GM18517 (cell line): Measurements from ENCODE around the gene OLR1.
"Not testable (repeated sequence)": the region's sequence is repeated elsewhere in the genome, so short reads cannot be mapped to it uniquely, and the experiment has no call there.

ENCODE experiments used
- ATAC-seq: cut with Tn5 transposase; IDR thresholded peaks from one replicate; pipeline ENCODE4 v1.9.1; 2021; ENCODE audit warnings: mild to moderate bottlenecking, moderate library complexity; ENCODE audit not compliant: unreplicated experiment

Gene OLR1

DNA sequence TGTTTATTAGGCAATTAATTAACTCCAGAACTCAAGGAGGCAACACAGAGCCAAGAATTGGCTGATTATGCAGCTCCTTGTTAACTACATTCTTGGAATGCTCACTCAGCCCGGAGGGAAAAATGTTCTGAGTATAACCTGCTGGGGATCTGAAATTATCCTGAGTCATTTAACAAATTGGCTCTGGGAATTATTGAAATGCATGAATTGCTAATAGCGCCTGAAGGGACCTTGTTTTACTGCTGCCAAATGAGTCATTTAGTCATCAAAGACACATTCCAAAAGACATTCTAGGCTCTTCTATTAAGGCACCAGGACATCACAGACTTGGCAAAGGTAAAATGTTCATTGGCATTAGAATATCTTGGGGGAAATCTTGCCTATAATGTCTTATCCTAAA lies 19.9 kb upstream of the OLR1 start:
- ATAC-seq: no peak

DNA sequence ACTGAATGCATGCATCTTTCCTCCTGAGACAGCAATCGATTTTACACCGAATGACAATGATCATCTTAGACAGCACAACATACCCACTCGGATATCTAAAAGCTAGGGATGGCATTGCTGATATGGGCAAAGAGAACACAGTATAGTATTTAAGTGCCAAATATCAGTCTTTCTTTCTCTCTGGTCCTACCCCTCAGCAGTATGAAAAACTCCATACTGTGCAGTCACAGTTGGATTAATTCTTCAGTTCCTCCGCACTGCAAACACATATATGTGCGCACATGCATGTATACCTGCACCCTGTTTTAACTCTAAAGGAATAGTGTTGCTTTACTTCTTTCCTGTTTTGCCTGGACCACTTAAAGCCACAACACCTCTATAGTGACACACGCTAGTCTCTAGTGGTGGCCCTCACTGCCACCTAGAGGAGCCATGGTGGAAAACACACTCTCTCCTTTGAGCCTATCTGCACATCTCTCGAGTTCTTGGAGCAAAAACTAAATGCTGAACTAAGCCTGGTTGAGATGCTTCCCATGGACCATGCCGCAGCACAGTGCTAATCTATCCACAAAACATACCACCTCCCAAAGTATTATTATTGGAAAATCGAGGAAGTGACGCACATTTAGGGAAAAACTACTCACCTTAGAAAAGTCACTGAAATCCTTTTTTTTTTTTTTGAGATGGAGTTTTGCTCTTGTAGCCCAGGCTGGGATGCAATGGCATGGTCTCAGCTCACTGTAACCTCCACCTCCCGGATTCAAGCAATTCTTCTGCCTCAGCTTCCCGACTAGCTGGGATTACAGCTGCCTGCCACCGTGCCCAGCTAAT lies 18.8 kb upstream of the OLR1 start:
- ATAC-seq: peak; percentile 90

DNA sequence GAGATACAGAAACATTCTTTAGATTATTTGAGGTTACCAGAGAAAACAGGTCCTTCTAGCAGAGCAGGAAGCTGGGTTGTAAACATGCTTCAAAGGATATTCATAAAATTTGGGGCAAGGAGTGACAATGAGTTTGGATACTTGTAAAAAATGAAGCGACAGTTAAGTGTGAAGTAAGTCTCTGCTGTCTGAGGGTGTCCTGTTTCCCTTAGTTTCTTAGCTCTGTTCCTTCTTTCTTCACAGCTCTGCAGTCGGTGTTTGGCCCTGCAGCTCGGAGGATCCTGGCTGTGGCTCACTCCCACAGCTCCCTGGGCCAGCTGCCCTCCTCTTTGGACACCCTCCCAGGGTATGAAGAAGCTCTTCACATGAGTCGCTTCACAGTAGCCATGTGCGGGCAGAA lies 17.7 kb upstream of the OLR1 start:
- no peak for ATAC-seq

DNA sequence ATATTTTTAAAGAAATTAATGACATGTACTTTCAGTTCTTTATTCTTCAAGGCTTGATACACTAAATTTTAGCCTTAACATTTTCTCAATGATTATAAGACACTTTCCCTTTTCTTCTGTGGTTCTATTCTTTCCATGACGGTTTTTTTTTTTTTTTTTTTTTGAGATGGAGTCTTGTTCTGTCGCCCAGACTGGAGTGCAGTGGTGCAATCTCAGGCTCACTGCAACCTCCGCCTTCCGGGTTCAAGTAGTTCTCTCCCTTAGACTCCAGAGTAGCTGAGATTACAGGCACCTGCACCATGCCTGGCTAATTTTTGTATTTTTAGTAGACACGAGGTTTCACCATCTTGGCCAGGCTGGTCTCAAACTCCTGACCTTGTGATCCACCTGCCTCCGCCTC lies 15.0 kb upstream of the OLR1 start:
- ATAC-seq: not testable (repeated sequence)

DNA sequence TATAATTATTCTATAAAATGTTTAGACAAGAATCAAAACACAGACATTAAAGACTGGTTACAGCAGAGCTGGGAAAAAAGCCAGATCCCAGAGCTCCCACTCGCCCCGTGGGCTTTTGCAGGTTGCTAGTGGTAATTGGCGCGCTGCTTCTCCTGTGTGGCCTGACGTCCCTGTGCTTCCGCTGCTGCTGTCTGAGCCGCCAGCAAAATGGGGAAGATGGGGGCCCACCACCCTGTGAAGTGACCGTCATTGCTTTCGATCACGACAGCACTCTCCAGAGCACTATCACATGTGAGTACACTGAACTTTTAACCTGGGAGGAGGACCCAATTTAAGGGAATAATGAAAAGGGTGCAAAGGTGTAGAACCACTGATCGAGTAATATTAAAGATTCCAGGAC lies 14.4 kb upstream of the OLR1 start:
- no peak for ATAC-seq

DNA sequence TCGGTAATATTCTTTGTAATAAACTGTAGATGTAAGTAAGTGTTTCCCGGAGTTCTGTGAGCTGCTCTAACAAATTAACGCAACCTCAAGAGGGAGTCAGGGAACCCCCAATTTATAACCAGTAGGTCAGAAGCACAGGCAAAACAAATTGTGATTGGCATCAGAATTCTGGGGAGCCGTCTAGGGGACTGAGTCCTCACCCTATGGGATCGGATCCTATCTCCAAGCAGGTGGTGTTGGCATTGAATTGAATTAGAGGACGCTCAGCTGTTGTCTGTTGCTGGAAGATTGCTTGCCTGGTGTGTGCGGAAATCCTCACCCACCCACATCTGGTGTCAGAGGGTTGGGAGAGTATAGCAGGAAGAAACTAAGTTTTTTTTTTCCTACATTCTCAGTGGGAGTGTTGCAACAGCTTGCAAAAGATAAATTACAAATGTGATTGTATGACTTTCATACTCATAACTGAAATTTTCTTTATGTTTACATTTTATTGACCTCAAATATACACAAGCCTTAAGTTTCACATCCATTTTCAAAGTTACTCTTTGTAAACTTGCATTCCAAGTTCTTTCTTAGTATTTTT lies 12.4 kb upstream of the OLR1 start:
- ATAC-seq: no peak

DNA sequence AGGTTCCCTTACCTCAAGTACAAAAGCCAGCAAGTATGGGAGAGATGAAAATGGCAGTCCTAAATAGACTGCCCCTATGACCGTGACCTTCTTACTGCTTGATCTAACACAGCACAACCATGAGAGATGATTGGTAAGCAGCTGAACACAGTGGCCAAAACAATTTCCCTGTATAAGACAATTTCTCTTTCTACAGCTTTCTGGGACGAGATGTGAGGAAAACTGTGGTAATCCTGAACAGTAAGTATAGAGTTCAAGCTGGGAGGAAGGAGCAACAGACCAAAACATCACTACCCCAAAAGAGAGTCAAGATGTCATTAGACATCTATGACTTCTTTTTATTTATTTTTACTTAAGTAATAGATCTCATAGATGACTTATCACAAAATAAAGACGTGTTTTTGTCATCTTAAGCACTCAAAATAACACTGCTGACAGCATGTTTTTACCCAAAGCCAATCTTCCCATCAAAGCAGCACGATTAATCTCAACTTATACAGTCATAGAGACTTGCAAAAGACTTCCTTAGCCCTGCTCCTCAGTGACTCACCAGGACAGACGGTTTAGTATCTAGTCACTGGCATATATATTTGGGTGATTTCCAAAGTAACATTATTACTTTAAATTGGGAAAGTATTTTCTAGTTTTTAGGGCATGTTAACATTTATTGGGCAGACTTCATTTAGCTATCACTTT lies 10.6 kb upstream of the OLR1 start:
- no peak for ATAC-seq

DNA sequence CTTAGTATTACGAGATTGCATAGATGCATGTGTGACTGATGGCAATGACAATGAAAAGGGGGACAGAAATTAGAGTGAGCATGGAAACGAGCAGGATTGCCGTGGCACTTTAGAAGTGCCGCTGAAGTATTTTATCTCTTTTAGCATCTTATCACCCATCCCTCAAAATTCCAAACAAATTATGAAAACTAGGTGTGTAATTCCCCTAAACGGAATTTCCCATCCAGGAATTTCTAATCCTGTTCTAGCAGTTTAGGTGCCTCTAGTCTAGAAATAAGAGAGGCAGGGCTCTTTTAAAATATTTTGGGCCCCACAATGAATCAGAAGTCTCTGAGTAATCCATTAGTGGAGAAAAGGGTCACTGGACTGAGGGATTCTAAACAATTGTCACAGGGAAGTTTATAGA lies 7.8 kb upstream of the OLR1 start:
- ATAC-seq: no peak

DNA sequence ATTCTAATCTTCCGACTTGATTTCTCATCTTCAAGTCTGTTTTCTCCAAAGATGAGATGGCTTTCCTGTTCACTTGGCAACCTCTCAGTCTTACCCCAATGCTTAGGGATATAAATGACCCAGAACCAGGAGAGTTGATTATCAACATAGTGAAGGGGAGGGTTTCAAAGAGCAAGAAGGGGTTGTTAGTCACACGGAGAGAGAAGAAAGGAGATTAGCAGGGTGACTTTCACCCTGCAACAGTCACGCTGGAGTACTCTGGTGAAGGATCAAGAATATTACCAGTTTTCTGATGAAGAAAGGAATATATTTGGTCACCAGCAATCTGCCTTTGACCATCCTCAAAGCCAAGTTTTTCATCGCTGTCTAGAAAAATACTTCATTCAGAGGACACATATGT lies 6.9 kb upstream of the OLR1 start, which contains the start of gene TMEM52B:
TMEM52B (plus strand) TSS at position 212 of the 400 bp plus-strand sequence. CDS start 543 bp downstream, outside the sequence.
- no peak for ATAC-seq

DNA sequence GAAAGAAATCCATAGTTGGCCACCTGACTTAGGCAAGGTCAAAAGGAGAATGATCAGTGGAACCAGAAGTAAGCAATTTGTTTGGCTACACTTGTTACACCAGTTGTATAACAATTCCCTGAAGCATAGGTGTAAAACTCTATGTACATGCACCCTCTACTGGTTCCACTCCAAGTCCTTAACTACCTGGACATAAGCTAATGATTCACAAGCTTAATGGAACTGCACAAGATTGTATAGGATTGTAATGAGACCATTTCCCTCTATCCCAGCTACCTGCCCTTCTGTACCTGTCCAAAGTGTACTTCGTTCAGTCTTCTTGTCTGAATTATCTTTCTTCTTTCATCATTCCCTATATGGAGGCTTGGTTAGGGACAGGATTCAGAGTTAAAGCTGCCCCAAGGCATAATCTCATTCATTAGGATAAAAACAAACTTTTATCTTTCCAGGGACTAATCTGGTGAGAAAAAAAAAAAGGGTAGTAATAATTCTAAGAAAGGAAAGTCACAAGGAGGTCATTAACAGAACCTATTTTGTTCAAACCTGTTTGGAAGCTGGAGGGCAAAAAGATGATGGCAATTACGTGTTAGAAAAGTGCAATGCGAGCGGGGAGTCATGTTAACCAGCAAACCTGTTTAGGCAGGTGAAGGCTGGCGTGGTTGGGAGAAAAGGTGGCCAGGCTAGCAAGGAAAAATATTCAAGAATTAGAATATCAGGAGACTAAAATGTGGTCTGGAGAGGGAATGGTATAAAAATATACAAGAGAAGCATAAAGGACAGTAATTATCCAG lies 4.1 kb upstream of the OLR1 start:
- ATAC-seq: no peak

DNA sequence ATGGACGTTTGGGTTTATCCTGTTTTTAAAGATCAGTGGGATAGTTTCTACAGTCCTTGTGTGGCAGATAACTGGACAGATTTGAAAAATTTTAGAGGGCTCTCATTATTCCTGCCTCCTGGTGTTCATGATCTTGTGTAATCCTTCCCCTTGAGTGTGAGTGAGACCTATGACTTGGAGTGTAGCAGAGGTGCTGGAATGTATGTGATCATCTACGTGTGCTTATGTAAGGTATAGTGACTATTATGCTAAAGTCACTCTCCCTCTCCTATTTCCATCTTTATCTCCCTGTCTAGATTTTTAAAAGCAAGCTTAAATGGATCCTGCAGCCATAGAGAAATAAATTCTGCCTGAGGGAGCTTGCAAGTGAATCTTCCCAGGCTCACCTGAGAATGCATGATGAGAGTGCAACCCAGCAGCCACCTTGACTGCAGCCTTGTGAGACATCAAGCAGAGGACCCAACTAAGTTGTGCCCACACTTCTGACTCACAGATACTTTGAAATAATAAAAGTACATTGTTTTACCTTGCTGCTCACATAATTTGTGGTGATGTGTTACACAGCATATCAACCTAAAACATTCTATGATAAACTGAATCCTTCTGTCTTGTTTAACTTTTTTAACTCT lies 3.2 kb upstream of the OLR1 start:
- ATAC-seq: no peak

DNA sequence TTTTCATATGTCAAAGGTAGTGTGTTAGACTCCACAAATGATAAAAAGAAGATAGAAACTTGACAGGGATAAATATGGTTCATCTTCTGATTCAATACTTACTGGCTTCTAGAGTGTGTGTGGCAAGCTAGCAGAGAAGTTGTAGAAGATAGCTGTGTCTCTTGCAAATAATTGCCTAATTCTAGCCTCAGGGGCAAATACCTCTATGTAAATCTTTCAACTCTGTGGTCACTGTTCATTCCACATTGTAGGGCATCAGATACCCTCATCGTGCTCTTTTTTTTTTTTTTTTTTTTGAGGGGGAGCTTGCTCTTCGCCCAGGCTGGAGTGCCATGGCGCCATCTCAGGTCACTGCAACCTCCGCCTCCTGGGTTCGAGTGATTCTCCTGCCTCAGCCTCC lies 1.7 kb downstream of the OLR1 start:
- no peak for ATAC-seq

DNA sequence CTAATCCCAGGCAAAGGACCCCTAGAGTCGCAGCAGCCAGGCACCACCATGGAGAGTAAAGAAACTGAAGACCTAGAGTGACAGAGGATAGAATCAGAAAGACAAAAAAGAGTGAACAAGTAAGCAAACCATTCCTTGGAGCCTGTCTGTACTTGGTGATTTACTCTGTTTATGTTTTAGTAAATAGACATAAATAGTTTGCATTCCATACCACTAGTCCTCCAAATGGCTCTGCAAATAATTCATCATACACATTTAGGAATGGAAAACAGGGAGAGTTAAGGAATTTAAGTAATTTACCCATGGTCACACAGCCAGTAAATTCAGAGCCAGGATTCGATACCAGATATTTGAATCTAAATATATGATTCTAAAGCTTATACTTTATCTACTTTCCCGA lies 2.8 kb downstream of the OLR1 start:
- ATAC-seq: no peak

DNA sequence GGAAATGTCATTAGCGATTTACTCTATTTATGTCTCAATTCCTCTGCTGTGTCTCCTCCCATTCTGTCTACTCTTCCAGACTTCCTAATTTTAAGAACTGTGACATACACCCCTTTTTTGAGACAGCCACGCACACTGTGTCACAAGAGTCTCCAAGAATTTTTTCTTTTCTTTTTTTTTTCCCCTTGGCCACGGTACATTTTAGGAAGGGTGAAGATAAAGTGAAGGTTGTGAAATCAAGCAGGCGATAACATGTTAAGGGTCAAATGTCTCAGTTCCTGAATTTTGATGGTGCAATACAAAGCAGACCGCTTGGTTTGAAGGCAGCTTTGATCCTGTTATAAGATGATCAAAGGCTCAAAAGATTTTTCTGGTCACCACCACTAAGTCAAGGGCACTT lies 4.3 kb downstream of the OLR1 start:
- ATAC-seq: no peak

DNA sequence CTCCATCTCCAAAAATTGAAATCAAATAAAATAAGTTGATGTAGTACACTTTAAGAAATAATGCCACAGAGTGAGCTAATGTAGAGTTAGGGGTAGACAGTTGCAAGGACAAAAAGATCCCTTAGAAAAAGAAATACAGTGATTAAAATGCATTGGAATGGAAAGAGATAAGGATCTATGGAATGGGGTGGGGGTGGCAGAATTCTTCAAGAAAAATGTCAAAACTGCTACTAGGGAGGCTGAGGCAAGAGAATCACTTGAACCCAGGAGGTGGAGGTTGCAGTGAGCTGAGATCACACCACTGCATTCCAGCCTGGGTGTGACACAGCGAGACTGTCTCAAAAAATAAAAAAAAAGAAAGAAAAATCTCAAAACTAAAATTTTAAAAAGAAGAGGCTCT lies 6.5 kb downstream of the OLR1 start:
- ATAC-seq: no peak

DNA sequence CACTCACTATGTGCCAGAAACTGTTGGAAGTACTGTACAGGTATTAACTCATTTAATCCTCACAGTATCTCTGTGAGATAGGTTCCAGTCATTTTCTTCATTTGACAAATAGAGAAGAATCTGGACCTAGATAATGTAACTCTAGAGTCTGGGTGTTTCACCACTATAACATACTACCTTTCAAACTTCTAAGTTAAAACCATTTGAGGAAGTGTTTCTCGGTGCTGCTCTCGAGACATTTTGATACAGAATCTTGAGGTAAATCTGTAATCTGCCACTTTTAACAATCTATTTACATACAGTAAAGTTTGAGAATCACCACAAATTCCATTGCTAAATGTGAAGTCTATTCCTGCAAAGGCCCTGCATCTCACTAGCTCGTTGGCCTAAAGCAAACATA lies 8.8 kb downstream of the OLR1 start:
- no peak for ATAC-seq

DNA sequence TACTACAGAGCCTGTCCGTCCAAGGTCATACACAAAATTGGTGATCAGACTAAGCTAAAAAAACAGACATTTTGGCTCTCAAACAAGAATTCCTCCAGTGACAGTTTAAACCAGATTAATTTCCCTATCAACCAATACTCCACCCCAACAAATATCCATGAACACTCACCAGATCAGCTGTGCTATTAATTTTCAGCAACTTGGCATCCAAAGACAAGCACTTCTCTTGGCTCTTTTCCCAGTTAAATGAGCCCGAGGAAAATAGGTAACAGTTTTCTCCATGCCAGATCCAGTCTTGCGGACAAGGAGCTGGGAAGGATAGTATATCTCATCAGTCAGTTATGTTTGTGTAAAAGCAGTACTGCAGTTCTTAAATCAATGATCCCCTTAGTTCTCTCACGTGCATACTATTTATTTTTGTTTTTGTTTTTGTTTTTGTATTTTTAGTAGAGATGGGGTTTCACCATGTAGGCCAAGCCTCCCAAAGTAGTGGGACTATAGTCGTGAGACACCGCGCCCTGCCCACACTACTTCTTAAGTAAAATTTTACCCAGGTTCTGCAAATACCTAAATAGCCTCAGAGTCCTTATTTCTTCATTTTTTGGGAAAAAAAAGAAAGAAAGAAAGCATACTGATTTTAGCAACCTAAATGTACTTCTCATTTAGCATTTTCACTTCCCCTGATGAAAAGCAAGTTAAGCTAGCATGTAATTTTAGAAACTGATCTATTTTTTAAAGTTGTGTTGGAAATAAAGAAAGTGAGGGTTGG lies 11.1 kb downstream of the OLR1 start:
- ATAC-seq: no peak

DNA sequence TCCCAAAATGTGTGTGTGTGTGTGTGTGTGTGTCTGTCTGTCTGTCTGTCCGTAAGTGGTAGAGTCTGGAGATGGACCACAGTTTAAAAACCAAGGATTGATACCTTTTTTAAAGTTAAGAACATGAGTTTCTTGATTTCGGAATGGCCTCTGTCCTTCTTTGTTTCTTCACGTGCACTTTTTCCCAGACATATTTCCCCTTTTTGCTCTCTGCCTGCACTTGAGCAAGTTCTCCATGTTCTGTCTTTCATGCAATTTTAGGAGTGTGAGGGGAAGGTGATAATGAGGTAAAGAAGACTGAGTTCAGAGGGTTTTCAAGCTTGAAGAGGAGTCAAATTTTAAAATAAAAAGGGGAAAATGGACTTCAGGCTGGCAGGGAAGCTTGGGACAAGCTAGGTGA lies 12.7 kb downstream of the OLR1 start:
- ATAC-seq: no peak

DNA sequence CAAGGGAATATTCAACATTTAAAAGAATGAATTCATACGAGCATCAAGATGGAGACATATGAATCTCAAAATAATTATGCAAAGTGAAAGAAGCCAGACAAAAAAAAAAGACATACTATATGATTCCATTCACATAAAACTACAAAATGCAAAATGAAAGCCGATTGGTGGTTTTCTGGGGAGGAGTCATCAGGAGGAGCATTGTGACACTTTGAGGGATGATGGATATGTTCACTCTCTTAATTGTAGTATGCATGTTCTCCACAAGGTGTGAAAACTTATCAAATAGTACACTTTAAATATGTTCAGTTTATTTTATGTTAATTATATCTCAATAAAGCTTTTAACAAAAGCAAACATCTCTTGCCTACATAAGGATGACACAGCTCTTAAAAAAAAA lies 13.5 kb downstream of the OLR1 start:
- ATAC-seq: no peak

DNA sequence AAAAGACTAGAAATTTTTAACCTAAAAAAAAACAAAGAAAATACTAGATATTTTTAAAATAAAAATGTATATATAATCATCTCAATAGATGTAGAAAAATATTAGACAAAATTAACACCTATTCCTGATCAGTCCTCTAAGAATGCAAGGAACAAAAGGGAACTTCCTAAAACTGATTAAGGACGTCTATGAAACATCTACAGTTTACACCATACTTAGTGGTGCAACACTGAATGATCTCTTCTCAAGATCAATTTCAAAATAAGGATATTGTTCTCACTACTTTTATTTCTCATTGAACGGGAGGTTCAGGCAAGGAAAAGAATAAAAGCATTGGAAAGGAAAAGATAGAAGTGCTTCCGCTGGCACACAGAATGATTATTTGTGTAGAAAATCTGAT lies 16.0 kb downstream of the OLR1 start:
- ATAC-seq: no peak
